T-helper 1 cell treated with Interleukin-12 subunit alpha and Interleukin-12 subunit beta and Interleukin-4 antibody, amounts not matched to agents 30 μg/mL and 1 μg/mL, for 36 hours (primary cell): ENCODE results near the gene TRMT112.
A peak's percentile ranks its signal among the peaks of the same experiment; 100 is the strongest.
"Not testable (repeated sequence)": the region's sequence is repeated elsewhere in the genome, so short reads cannot be mapped to it uniquely, and the experiment has no call there.

ENCODE experiments used
- H3K27ac Mint-ChIP-seq: one replicate; pipeline ENCODE4 v1.8.0; 2021; ENCODE audit warnings: mild to moderate bottlenecking, mixed read lengths
- H3K27me3 Mint-ChIP-seq: one replicate; pipeline ENCODE4 v1.8.0; 2021; ENCODE audit warnings: low read depth, mixed read lengths
- H3K36me3 Mint-ChIP-seq: one replicate; pipeline ENCODE4 v1.8.0; 2021; ENCODE audit warnings: low read depth, mixed read lengths
- H3K4me1 Mint-ChIP-seq: one replicate; pipeline ENCODE4 v1.8.0; 2021; ENCODE audit warnings: low read depth, mixed read lengths
- H3K4me3 Mint-ChIP-seq: one replicate; pipeline ENCODE4 v1.8.0; 2021; ENCODE audit warnings: mild to moderate bottlenecking, moderate library complexity, mixed read lengths
- H3K9me3 Mint-ChIP-seq: one replicate; pipeline ENCODE4 v1.8.0; 2021; ENCODE audit warnings: mixed read lengths

The TRMT112 gene

DNA sequence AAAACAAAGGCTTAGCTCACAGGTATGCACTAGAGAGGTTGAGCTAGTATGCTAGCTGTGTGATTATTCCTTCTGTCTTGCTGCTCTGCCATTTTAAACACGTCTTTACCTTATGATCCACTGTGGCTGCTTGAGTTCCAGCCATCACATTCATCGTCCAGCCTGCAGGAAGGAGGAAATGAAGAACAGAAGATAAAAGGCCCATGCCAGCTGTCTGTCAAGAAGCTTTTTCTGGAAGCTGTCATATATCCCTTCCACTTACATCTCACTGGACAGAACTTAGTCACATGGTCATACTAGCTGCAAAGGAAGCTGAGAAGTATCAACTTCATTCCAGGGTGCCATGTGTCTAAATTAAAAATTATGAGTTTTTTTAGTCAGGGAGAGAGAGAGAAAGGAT lies 10.0 kb upstream of the TRMT112 start:
- H3K27me3 Mint-ChIP-seq: no peaks in the 10 kb centered on the region
- H3K36me3 Mint-ChIP-seq: no peaks in the 10 kb centered on the region
- H3K27ac Mint-ChIP-seq: no peak overlapping the region
- H3K4me3 Mint-ChIP-seq: no peak overlapping the region
- H3K9me3 Mint-ChIP-seq: no peaks in the 10 kb centered on the region
- peaks cover 6% of the 10 kb centered on the region for H3K4me1 Mint-ChIP-seq

DNA sequence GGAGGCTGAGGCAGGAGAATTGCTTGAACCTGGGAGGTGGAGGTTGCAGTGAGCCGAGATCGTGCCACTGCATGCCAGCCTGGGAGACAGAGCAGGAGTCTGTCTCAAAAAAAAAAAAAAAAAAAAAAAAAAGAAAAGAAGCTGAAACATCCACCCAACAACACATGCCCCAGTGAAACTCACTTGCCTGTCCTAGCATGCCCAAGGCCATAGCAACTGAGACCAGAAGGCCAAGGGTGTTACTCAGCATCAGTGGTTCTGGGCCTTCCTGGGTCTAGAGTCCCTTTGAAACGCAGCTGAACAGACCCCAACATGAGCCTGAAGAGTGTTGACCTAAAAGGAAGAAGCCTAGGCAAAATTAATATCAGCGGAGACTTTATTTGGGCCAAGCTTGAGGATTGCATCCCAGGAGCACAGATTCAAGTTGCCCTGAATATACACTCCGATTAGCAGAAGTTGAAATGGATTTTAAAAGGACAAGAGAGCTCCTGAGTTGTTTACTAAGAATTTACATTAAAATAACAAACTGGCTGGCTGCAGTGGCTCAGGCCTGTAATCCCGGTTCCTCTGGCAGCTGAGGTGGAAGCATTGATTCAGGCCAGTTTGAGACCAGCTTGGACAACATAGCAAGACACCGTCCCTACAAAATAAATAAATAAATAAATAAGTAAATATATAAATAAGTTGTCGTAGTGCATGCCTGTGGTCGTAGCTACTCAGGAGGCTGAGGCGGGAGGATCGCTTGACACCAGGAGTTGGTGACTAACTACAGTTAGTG lies 7.5 kb upstream of the TRMT112 start:
- Mint-ChIP-seq H3K27ac (no peak overlapping the region), H3K36me3 (peaks cover 13% of the 10 kb centered on the region), H3K27me3 (no peaks in the 10 kb centered on the region), H3K9me3 (no peaks in the 10 kb centered on the region), H3K4me1 (peaks cover 4% of the 10 kb centered on the region), H3K4me3 (no peak overlapping the region)

DNA sequence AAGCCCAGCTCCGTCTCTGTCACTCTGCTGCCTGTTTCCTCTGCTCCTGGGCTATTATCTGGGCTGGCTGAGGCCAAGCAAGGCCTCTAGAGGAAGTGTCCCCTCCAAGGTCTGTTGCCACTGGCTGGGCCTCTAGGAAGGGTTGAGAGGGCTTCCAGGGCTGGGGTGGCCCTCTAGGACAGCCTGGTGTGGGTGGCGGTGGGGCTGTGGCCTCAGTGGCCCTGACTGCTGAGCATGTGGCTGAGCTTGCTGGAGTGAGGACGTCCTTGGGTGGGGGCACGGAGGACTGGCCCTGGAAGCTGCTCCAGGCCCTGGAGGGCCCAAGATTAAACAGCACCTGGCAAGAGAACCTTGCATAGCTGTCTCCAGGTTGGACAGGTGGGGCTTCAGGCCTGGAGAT lies 6.6 kb upstream of the TRMT112 start:
- H3K4me1 Mint-ChIP-seq, H3K9me3 Mint-ChIP-seq, H3K27me3 Mint-ChIP-seq, H3K27ac Mint-ChIP-seq, H3K4me3 Mint-ChIP-seq: not testable (repeated sequence)
- H3K36me3 Mint-ChIP-seq: peaks cover 17% of the 10 kb centered on the region

DNA sequence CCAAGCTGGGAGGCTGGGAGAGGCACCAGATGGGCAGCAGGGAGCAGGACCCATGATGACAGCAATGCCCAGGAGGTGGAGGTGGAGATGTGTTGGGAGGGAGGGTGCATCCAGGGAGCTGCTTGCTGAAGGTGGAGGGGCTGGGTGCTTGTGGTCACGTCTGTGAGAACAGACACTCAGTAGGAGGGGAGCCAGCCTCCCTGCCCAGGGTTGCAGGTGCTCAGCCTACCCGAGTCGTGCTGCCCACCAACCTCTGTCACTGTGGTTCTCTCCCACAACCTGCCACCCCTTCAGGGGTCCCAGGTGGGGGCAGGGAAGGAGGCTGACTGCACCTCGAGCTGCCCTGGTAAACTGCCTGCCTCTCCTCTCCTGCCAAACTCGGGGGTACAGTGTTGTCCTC lies 6.0 kb upstream of the TRMT112 start:
- H3K36me3 Mint-ChIP-seq: peaks cover 17% of the 10 kb centered on the region
- H3K4me1 Mint-ChIP-seq: peaks cover 9% of the 10 kb centered on the region
- H3K27me3 Mint-ChIP-seq: no peaks in the 10 kb centered on the region
- H3K27ac Mint-ChIP-seq: no peak overlapping the region
- no peaks in the 10 kb centered on the region for H3K9me3 Mint-ChIP-seq
- H3K4me3 Mint-ChIP-seq: no peak overlapping the region

- no peaks in the 10 kb centered on the region for H3K9me3 Mint-ChIP-seq
- H3K4me1 Mint-ChIP-seq: peaks cover 9% of the 10 kb centered on the region
- no peak overlapping the region for H3K4me3 Mint-ChIP-seq
- no peaks in the 10 kb centered on the region for H3K27me3 Mint-ChIP-seq
- peaks cover 17% of the 10 kb centered on the region for H3K36me3 Mint-ChIP-seq
- no peak overlapping the region for H3K27ac Mint-ChIP-seq
Measured at GRCh38 chr11:64322925-64323260, 5.5 kb upstream of the TRMT112 start.

DNA sequence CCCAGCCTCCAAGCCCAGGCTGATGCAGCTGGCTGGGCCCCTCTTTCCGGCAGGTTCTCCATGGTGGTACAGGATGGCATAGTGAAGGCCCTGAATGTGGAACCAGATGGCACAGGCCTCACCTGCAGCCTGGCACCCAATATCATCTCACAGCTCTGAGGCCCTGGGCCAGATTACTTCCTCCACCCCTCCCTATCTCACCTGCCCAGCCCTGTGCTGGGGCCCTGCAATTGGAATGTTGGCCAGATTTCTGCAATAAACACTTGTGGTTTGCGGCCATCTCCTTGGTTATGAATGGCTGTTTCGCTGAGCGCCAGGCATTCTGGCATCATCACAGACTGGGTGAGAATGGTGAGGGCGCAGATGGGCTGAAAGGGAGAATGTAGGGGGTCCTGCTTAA lies 4.2 kb upstream of the TRMT112 start:
- no peaks in the 10 kb centered on the region for H3K9me3 Mint-ChIP-seq
- no peak overlapping the region for H3K27ac Mint-ChIP-seq
- peaks cover 18% of the 10 kb centered on the region for H3K4me1 Mint-ChIP-seq
- peaks cover 21% of the 10 kb centered on the region for H3K36me3 Mint-ChIP-seq
- no peaks in the 10 kb centered on the region for H3K27me3 Mint-ChIP-seq
- H3K4me3 Mint-ChIP-seq: no peak overlapping the region

DNA sequence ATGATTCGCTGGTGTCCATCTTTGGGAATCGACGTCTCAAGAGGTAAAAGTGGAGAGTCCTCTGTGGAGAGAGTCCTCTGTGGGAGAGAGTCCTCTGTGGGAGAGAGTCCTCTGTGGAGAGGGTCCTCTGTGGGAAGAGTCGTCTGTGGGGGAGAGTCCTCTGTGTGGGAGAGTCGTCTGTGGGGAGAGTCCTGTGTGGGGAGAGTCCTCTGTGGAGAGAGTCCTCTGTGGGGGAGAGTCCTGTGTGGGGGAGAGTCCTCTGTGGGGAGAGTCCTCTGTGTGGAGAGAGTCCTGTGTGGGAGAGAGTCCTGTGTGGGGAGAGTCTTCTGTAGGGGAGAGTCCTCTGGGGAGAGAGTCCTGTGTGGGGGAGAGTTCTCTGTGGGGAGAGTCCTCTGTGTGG lies 3.7 kb upstream of the TRMT112 start:
- H3K36me3 Mint-ChIP-seq: peaks cover 23% of the 10 kb centered on the region
- H3K4me1 Mint-ChIP-seq: peaks cover 22% of the 10 kb centered on the region
- H3K27me3 Mint-ChIP-seq: no peaks in the 10 kb centered on the region
- no peaks in the 10 kb centered on the region for H3K9me3 Mint-ChIP-seq
- H3K4me3 Mint-ChIP-seq: no peak overlapping the region
- peak overlapping the region; percentile 35 for H3K27ac Mint-ChIP-seq

- no peak overlapping the region for H3K4me3 Mint-ChIP-seq
- peaks cover 23% of the 10 kb centered on the region for H3K36me3 Mint-ChIP-seq
- peaks cover 22% of the 10 kb centered on the region for H3K4me1 Mint-ChIP-seq
- no peaks in the 10 kb centered on the region for H3K9me3 Mint-ChIP-seq
- peak overlapping the region; percentile 13 for H3K27ac Mint-ChIP-seq
- no peaks in the 10 kb centered on the region for H3K27me3 Mint-ChIP-seq
Measured at GRCh38 chr11:64320556-64320955, 3.2 kb upstream of the TRMT112 start.

GRCh38 chr11:64318766-64319761 lies 1.7 kb upstream of the TRMT112 start:
- peaks cover 27% of the 10 kb centered on the region for H3K36me3 Mint-ChIP-seq
- no peaks in the 10 kb centered on the region for H3K9me3 Mint-ChIP-seq
- H3K4me3 Mint-ChIP-seq: peak overlapping the region; percentile 87
- H3K27me3 Mint-ChIP-seq: no peaks in the 10 kb centered on the region
- H3K4me1 Mint-ChIP-seq: peaks cover 22% of the 10 kb centered on the region
- peak overlapping the region; percentile 100 for H3K27ac Mint-ChIP-seq

DNA sequence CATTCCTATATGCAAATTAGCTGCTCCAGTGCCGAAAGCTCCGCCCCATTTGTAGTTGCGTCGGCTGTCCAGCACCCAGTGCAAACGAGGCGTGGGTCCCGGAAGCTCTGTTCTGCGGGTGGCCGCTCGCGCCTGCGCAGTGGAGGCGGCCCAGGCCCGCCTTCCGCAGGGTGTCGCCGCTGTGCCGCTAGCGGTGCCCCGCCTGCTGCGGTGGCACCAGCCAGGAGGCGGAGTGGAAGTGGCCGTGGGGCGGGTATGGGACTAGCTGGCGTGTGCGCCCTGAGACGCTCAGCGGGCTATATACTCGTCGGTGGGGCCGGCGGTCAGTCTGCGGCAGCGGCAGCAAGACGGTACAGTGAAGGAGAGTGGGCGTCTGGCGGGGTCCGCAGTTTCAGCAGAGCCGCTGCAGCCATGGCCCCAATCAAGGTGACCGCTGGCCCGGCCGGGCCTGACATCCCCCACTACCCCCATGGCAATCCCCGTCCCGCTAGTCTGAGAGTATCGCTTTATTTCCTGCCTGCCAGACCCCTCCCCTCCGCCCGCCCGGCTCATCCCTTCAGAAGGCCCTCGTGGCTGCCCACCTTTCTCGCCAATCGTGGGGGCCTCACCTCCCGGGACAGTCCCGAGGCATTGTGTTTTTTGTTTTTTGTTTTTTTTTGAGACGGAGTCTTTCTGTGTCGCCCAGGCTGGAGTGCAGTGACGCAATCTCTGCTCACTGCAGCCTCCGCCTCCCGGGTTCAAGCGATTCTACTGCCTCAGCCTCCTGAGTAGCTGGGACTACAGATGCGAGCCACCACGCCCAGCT lies 804 bp upstream of the TRMT112 start, which contains the start of gene PRDX5:
Gene PRDX5 (plus strand): TSS at position 161 of the 805 bp plus-strand sequence. CDS start 95 bp downstream, at position 256.
- Mint-ChIP-seq H3K27ac (peak within 1 kb of the TSS; percentile 100), H3K4me3 (peak within 1 kb of the TSS; percentile 87), H3K27me3 (no peaks in the 10 kb centered on the region), H3K4me1 (peaks cover 24% of the 10 kb centered on the region), H3K36me3 (peaks cover 28% of the 10 kb centered on the region), H3K9me3 (no peaks in the 10 kb centered on the region)

- Mint-ChIP-seq H3K36me3 (peaks cover 32% of the 10 kb centered on the region), H3K9me3 (no peaks in the 10 kb centered on the region), H3K4me3 (peak overlapping the region; percentile 87), H3K27me3 (no peaks in the 10 kb centered on the region), H3K4me1 (peaks cover 34% of the 10 kb centered on the region), H3K27ac (peak overlapping the region; percentile 100)
Measured at GRCh38 chr11:64316672-64317324, 561 bp downstream of the TRMT112 start.

DNA sequence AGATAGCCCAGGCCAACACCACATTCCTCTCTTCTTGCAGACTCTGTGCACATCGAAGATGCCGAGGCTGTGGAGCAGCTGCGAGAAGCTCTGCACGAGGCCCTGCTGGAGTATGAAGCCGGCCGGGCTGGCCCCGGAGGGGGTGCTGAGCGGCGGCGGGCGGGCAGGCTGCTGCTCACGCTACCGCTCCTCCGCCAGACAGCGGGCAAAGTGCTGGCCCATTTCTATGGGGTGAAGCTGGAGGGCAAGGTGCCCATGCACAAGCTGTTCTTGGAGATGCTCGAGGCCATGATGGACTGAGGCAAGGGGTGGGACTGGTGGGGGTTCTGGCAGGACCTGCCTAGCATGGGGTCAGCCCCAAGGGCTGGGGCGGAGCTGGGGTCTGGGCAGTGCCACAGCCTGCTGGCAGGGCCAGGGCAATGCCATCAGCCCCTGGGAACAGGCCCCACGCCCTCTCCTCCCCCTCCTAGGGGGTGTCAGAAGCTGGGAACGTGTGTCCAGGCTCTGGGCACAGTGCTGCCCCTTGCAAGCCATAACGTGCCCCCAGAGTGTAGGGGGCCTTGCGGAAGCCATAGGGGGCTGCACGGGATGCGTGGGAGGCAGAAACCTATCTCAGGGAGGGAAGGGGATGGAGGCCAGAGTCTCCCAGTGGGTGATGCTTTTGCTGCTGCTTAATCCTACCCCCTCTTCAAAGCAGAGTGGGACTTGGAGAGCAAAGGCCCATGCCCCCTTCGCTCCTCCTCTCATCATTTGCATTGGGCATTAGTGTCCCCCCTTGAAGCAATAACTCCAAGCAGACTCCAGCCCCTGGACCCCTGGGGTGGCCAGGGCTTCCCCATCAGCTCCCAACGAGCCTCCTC lies 1.5 kb downstream of the TRMT112 start:
- H3K9me3 Mint-ChIP-seq, H3K27me3 Mint-ChIP-seq: not testable (repeated sequence)
- peak overlapping the region; percentile 87 for H3K4me3 Mint-ChIP-seq
- H3K36me3 Mint-ChIP-seq: peaks cover 27% of the 10 kb centered on the region
- H3K4me1 Mint-ChIP-seq: peaks cover 31% of the 10 kb centered on the region
- H3K27ac Mint-ChIP-seq: peak overlapping the region; percentile 100
